Measurements from ENCODE around the gene PDE6D. TPM values are rescaled to one million over a fixed set of nuclear protein-coding genes. Genes with fewer than 3 reads are reported as not detected.

Gene PDE6D
- total RNA-seq, 1 experiment from 2014 or later: 30.6 TPM

GRCh38 chr2:231786917-231787292 lies 5.8 kb upstream of the PDE6D start:
- TF ChIP-seq, protein P1, sequence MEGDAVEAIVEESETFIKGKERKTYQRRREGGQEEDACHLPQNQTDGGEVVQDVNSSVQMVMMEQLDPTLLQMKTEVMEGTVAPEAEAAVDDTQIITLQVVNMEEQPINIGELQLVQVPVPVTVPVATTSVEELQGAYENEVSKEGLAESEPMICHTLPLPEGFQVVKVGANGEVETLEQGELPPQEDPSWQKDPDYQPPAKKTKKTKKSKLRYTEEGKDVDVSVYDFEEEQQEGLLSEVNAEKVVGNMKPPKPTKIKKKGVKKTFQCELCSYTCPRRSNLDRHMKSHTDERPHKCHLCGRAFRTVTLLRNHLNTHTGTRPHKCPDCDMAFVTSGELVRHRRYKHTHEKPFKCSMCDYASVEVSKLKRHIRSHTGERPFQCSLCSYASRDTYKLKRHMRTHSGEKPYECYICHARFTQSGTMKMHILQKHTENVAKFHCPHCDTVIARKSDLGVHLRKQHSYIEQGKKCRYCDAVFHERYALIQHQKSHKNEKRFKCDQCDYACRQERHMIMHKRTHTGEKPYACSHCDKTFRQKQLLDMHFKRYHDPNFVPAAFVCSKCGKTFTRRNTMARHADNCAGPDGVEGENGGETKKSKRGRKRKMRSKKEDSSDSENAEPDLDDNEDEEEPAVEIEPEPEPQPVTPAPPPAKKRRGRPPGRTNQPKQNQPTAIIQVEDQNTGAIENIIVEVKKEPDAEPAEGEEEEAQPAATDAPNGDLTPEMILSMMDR (IDR thresholded peaks at IDR 0.05; ENCODE audit: unreplicated experiment): peak; percentile 1
- peak overlapping the region; percentile 73 for H3K4me3 Mint-ChIP-seq (ENCODE audit: low read depth, unreplicated experiment)
- CTCF ChIA-PET: no interaction called here
- H3K27me3 Mint-ChIP-seq (ENCODE audit: unreplicated experiment): no peaks in the 10 kb centered on the region
- intact Hi-C loops (cut with micrococcal nuclease; ENCODE audit: unreplicated experiment): no loop called here
- no peaks in the 10 kb centered on the region for H3K9me3 Mint-ChIP-seq (ENCODE audit: low read depth, unreplicated experiment)
- DNase-seq: no peak
- peaks cover 36% of the 10 kb centered on the region for H3K36me3 Mint-ChIP-seq (ENCODE audit: insufficient read depth, unreplicated experiment)
- no TSS peak for BruUV-seq (replicated peaks)
- peak overlapping the region; percentile 3 for H3K27ac Mint-ChIP-seq (ENCODE audit: unreplicated experiment)
- H3K4me1 Mint-ChIP-seq (ENCODE audit: low read depth, unreplicated experiment): peaks cover 17% of the 10 kb centered on the region

DNA sequence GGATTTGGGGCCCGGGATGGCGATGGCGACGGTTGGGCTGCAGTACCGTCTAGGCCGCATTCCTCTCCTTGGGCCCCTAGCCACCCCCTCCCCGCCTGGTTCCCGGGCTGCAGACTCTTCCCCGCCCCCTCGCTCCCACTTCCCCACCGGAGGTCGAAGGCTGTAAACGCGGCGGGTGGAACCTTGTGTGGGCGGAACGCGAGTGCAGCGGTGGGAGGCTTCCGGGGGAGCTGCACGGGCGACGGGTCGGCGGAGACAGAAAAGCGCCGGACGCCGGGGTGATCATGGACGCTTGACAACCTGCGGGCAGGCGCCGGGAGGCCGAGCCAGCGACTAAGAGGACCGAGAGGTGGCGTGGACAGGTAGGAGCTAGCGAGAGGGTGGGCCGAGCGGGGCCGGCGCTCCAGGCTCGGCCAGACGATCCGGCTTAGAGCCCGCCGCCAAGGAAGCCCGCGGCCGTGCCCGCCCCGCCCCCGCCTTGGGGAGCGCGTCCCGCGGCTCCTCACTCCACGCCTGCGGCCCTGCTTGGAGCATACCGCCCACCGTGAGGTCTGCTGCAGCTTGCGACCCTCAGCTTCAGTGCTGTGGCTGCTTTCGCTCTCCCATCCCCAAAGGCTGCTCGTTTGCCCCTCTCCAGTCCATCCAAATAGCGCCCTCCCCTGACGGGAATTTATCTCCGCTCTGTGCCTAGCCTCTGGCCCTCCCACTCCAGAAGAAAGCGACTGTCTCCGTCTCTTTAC lies 5.3 kb upstream of the PDE6D start, which contains the start of gene COPS7B:
Gene COPS7B, plus strand, starts transcription at position 269 of the 740 bp plus-strand sequence. CDS start 2,126 bp downstream, outside the sequence.
- peak within 1 kb of the TSS; percentile 73 for H3K4me3 Mint-ChIP-seq (ENCODE audit: low read depth, unreplicated experiment)
- intact Hi-C loops (cut with micrococcal nuclease; ENCODE audit: unreplicated experiment): no loop called here
- peak within 1 kb of the TSS; percentile 3 for H3K27ac Mint-ChIP-seq (ENCODE audit: unreplicated experiment)
- DNase-seq: peak; percentile 86
- no peaks in the 10 kb centered on the region for H3K27me3 Mint-ChIP-seq (ENCODE audit: unreplicated experiment)
- peaks cover 40% of the 10 kb centered on the region for H3K36me3 Mint-ChIP-seq (ENCODE audit: insufficient read depth, unreplicated experiment)
- TF ChIP-seq, protein P1 (IDR thresholded peaks at IDR 0.05; ENCODE audit: unreplicated experiment): peak; percentile 39
- CTCF ChIA-PET: interaction anchor here (1.2 kb wide), 1 partner anchor 9 kb away, joined by 3 read pairs; no protein-coding TSS in a partner anchor
- peaks cover 17% of the 10 kb centered on the region for H3K4me1 Mint-ChIP-seq (ENCODE audit: low read depth, unreplicated experiment)
- no peaks in the 10 kb centered on the region for H3K9me3 Mint-ChIP-seq (ENCODE audit: low read depth, unreplicated experiment)
- no TSS peak for BruUV-seq (replicated peaks)

GRCh38 chr2:231785822-231786176 lies 4.7 kb upstream of the PDE6D start:
- no peaks in the 10 kb centered on the region for H3K27me3 Mint-ChIP-seq (ENCODE audit: unreplicated experiment)
- H3K36me3 Mint-ChIP-seq (ENCODE audit: insufficient read depth, unreplicated experiment): peaks cover 42% of the 10 kb centered on the region
- H3K27ac Mint-ChIP-seq (ENCODE audit: unreplicated experiment): no peak overlapping the region
- H3K4me3 Mint-ChIP-seq (ENCODE audit: low read depth, unreplicated experiment): peak overlapping the region; percentile 73
- TF ChIP-seq, protein P1 (IDR thresholded peaks at IDR 0.05; ENCODE audit: unreplicated experiment): no peak
- CTCF ChIA-PET: interaction anchor here (1.2 kb wide), 1 partner anchor 10 kb away, joined by 3 read pairs; no protein-coding TSS in a partner anchor
- DNase-seq: no peak
- peaks cover 17% of the 10 kb centered on the region for H3K4me1 Mint-ChIP-seq (ENCODE audit: low read depth, unreplicated experiment)
- BruUV-seq (replicated peaks): no TSS peak
- intact Hi-C loops (cut with micrococcal nuclease; ENCODE audit: unreplicated experiment): no loop called here
- H3K9me3 Mint-ChIP-seq (ENCODE audit: low read depth, unreplicated experiment): no peaks in the 10 kb centered on the region

DNA sequence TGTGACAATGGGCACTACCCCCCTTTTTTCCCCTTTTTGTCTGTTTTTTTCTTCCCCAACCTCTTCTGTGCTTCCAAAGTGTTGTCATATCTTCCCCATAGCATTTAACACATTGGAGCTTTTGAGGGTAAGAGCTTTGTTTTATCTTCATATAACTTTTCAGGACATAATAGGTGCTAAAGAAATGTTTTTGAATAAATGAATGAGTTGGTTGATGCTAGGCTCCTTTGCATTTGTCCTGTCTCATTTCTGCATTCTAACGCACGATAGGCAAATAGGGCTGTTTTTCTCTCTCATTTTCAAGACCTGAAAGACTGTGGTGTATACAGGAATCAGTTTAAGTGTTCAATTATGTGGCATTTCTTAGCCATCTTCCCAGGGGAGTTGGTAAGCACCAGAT lies 4.3 kb upstream of the PDE6D start:
- H3K4me1 Mint-ChIP-seq (ENCODE audit: low read depth, unreplicated experiment): peaks cover 17% of the 10 kb centered on the region
- DNase-seq: no peak
- no peaks in the 10 kb centered on the region for H3K27me3 Mint-ChIP-seq (ENCODE audit: unreplicated experiment)
- H3K9me3 Mint-ChIP-seq (ENCODE audit: low read depth, unreplicated experiment): no peaks in the 10 kb centered on the region
- H3K36me3 Mint-ChIP-seq (ENCODE audit: insufficient read depth, unreplicated experiment): peaks cover 46% of the 10 kb centered on the region
- CTCF ChIA-PET: interaction anchor here (1.2 kb wide), 1 partner anchor 10 kb away, joined by 3 read pairs; no protein-coding TSS in a partner anchor
- no peak overlapping the region for H3K27ac Mint-ChIP-seq (ENCODE audit: unreplicated experiment)
- intact Hi-C loops (cut with micrococcal nuclease; ENCODE audit: unreplicated experiment): no loop called here
- BruUV-seq (replicated peaks): no TSS peak
- TF ChIP-seq, protein P1 (IDR thresholded peaks at IDR 0.05; ENCODE audit: unreplicated experiment): no peak
- H3K4me3 Mint-ChIP-seq (ENCODE audit: low read depth, unreplicated experiment): peak overlapping the region; percentile 73

Data from Calu3 (cell line).